NCI-H2196 (cell line): ENCODE data around the gene RABAC1.
"Not testable (repeated sequence)": the region's sequence is repeated elsewhere in the genome, so short reads cannot be mapped to it uniquely, and the experiment has no call there.

Source experiments
- DNase-seq: peaks from one replicate; lab custom pipeline; 2025; ENCODE audit not compliant: unreplicated experiment; lab: John Stamatoyannopoulos, UW

RABAC1 gene

DNA sequence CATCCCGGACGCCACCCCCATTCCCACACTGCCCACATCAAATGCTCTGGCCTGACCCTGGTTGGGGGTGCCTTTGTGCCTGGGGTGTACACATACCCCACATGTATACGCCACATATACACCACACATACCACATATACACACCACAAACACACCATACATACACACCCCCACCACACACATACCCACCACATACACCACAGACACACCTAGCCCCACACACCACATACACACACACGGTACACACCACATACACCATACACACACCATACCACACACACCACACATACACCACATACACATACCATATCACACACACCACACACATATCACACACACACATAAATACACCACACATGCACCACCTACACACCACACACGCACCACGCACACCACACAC lies 41.0 kb downstream of the RABAC1 start:
- no peak for DNase-seq

DNA sequence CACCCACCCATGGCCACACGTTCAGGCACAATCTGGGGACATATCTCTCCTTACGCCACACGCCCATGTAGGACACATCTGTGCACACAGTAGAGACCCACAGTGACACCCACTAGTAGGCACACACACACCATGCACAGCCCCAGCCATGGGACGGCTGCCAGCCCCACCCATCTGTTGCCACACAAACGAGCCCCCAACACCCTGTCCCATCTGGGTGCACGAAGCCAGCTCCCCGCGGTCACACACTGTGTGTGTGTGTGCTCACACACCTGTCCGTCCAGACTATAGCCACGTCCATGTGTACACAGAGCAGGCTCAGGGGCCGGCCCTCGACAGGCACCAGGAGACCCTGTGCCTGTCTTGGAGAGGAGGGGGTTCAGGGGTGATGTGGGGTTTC lies 41.4 kb downstream of the RABAC1 start:
- DNase-seq, result no peak

DNA sequence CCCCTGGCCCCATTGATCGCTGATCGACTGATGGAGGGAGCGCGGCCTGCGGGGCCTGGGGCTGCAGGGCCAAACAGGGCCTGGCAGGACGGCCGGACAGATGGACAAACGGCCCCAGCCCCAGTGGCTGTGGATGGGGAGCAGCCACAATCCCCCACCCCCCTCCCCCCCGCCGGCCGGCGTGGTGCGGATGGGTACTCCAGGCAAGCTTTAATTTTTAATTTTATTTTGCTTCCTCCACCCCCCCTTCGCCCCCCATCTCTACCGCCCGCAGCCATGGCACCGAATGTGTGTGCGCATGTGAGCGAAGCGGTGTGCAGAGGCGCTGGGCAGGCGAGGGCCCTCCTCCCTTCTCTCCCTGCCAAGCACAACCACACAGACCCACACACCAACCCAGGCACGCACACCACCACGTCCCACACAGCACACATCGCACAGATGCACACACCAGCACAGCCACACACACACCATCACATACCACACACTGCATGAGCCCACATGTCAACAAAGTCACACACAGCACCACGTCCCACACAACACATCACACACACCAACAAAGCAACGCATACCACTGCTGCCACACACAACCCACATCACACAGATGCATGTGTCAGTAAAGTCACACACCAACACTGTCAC lies 43.2 kb downstream of the RABAC1 start:
- DNase-seq, result no peak

DNA sequence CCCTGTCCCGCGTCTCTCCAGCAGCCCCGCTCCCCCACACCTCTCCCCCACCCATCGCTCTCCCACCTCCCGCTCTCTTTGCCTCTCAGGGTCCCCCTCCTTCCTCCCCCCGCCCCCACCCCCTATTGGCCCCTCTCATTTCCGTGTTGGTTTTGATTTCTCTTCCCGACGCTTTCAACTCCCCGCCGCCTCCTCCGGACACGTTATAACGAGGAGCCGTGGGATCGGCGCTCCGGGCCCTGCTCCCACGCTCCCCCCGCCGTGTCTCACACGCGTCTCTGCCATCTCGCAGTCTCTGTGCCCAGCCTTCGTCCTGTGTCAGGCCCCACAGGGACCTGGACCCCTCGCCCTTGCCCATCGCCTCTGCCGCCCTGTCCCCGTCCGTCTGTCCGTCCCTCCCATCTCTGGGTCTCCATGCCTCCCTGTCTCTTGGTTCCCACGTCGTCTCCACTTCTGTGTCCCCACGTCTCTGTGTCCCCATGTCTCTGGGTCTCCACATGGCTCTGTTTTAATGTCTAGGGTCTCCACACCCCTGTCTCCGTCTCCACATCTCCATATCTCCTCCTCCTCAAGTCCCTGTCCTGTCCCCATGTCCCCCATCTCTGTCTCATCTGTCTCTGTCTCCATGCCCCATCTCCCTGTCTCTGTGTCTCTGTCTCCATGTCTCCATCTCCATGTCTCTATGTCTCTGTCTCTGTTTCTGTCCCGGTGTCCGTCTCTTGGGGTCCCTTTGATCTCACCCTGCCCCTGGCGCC lies 43.9 kb downstream of the RABAC1 start:
- DNase-seq, result no peak

DNA sequence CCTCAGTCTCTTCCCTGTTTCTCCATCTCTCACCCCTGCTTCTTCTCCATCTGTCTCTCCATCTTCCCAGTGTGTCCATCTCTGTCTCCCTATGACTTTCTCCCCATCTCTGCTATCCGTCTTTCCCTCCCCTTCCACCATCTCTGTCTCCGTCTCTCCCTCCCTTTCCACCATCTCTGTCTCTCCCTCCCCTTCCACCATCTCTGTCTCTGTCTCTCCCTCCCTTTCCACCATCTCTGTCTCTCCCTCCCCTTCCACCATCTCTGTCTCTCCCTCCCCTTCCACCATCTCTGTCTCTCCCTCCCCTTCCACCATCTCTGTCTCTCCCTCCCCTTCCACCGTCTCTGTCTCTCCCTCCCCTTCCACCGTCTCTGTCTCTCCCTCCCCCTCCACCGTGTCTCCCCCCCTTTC lies 44.7 kb downstream of the RABAC1 start:
- not testable (repeated sequence) for DNase-seq

DNA sequence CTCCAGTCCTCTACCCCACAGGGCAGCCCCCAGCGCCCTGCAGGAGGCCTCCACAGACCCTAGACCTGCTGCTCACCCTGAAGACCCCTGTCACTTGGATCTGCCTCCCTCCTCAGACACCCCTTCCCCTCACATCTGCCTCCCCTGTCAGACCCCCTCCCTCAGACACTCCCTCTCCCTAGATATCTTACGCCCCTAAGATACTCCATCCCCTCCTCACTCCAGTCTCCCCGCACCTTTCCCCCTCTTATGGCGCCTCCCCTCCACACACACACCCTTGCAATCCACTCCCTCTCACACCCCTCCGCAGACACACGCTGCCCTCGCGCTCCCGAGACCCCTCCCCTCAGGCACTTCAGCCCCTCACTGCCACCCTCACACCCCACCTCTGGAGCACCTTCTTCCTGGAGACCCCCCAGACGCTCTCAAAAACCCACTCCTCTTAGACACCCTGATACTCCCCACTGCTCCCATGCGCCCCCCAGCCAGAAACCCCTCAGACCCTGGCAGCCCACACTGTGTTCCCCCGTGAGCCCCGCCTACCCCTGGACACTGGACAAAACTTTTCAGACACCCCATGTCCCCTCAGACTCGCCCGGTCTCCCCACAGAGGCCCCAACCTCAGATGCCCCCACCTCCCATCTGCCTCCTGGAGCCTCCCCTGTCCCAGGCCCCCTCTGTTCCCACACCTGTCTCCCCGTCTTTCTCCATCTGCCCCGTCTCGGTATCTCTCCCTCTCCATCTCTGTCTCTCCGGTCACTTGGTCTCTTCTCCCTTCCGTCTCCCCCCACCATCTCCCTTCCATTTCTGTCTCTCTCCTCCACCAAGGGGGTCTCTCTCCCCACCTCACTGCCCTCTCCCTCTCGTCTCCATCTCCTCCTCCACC lies 45.3 kb downstream of the RABAC1 start:
- no peak for DNase-seq

DNA sequence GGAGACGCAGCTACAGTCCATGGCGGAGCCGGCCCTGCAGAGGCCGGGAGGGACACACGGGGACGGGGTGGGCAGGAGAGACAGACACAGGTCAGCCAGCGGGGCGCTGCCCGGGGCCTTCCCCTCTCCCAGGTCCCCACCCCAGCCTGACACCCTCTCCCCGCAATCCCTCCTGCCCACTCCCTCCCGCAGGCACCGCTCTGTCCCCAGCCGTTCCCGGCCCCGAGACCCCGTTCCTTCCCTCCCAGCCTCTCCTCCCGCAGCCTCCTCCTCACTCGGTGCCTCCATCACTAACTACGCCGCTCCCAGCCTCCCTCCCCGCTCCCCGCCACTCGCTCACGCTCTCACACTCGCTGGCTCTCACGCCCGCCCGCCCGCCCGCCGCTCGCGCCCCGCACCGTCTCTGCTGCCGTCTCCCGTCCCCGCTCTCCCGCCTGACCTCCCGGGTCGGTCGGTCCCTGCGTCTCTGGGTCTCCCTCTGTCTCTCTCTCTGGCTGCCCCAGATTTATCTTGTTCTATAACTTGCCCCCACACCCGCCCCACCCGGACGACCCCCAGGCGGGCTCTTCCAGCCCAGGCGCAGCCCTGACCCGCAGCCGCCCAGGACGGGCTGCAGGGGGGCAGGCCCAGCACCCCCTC lies 46.1 kb downstream of the RABAC1 start:
- no peak for DNase-seq

DNA sequence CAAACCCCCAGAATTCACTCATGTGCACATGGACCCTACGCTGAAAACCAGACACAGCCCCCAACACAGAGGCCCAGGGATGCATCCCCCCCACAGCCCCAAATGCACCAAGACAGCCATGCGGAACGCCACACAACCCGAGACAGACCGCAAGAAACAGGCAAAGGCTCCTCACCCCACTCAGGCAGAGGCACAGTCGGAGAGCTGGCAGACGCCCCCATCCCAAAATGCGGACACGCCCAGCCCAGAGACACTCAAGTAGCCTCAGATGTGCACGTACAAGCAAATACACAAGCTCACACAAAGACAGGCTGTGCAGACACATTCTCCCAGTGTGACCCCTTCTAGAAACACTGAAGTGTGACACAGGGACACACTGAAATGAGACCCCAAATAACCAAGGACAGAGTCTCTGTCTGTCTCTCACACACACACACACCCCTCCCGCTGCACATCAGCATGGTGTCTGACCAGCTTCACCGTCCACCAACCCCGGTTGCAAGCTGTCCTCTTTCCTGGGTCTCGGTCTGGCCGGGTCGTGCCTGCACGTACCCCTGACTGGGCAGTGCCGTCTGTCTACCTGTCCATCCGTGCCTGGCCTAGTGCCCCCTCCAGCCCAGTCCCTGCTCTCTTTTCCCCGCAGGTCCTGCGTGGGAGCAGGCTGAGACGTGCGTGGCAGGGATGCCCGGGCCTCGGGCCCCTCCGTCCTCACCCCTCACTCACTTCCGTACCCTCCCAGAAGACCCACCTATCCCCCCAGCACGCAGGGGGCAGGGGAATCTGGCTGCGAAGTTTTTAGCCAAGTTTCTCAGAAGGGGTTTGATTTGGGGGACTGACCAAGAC lies 47.0 kb downstream of the RABAC1 start:
- no peak for DNase-seq

DNA sequence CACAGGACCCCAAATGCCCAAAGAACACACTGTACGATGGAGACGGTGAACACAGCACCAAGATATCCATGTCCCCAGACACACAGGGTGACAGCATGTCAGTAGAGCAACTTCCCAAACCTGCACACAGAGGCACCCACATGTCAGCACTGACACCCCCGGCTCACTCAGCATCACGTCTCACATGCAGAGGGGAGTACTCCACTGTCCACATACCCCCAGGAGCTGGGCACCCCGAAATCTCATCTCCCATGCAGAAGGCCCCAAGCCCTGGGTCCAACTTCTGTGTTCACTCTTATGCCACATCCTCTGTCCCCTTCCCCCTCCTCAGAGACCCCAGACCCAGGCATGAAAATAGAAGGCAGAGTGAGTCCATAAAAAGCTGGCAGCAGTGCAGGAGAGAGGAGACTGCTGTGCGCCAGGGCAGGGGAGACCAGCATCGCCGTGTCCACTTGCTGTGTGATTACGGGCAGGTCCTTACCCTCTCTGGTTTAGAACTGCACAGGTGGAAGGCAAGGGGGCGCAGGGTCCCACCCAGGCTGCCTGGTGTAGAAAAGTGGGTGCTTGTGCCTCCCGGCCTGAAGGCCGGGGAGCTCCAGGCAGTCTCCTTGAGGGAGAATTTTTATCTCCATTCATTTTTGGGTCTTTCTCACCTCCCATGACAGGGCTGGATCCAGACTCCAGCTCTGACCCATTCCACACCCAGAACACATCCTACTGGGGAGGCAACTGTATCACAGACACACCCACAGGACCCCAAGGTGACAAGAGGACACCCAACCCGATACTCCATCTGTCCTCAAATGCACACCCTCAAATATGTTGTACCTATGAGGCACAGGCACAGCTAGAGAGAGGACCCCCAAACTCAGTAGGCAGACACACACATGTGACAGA lies 47.9 kb downstream of the RABAC1 start:
- DNase-seq, result no peak

DNA sequence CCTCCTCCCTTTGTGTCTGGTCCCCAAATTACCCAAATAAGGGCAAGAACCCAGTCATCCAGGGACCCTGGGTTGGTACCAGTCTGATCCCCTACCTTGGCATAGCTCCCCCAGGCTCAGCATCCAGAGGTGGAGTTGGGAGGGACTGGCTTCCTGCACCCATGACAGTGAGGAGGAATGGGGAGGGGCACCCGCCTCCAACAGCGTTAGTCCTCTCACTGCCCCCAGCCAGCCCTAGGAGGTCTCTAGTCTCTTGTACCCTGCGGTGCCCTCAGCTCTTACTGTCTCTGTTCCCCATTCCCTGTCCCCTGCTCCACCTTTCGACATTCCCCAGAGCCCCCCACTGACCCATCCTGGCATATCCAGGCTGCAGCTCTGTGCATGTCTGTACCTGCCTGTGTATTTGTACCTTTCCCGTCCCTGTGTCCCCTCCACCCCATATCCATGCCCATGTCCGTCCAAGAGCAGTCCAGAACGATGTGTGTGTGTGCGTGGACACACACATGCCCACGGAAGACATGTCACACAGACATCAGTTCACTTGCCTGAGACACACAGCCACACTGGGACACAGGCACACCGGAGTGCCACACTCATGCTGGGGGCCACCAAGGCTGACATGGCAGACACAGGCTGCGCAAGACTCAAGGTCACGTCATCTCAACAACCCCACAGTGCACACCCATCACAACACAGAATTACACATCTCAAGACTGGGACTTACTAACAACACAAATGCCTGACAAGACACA lies 48.7 kb downstream of the RABAC1 start:
- DNase-seq, result no peak

DNA sequence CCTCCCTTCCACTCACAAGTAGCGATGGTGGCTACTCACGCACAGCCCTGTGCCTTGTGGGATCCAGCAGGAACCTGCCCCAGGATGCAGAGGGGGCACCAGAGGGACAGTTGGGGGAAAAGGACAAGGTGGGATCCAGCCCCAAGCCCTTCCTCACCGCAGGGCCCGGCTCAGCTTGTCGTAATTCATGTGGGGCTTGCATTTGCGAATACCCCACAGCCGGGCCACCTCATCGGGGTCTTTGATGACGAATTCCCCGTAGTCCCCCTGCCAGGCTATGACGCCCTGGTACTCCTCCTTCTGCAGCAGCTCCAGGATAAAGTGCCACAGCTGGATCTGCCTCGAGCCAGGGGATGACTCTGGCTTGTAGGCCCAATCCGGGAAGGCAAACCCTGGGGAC lies 49.4 kb downstream of the RABAC1 start:
- no peak for DNase-seq

DNA sequence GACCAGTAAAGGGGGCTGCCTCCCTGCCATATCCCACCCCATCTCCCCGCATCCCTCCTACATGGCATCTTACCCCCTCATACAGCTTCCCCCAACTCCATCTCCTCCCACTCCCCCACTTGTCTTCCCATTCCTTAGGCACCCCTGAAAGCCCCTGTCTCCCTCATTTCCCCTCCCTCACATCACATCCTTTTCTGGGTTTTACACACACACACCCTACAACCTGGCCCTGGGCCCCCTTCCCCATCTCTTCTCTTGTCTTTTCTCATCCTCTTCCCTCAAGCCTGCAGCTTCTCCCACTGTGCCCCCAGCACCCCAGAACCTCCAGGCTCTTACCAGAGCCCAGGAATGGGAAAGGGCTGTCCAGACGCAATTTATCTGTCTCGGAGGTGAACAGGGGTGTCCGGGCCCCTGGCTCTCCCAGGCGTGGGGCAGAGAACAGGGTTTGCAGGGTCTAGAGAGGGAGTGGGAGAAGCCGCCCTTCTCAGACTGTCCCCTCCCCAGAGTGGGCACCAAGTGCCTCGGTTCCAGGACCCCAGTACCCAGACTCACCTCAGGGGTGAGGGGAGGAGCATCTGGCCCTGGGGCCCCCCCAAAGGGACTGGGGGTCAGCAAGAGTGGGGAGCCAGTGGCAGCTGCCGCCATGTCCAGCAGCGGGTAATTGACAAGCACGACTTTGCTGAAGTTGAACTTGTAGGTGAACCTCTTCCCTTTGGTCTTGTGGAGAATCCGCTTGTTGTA lies 50.2 kb downstream of the RABAC1 start:
- no peak for DNase-seq

DNA sequence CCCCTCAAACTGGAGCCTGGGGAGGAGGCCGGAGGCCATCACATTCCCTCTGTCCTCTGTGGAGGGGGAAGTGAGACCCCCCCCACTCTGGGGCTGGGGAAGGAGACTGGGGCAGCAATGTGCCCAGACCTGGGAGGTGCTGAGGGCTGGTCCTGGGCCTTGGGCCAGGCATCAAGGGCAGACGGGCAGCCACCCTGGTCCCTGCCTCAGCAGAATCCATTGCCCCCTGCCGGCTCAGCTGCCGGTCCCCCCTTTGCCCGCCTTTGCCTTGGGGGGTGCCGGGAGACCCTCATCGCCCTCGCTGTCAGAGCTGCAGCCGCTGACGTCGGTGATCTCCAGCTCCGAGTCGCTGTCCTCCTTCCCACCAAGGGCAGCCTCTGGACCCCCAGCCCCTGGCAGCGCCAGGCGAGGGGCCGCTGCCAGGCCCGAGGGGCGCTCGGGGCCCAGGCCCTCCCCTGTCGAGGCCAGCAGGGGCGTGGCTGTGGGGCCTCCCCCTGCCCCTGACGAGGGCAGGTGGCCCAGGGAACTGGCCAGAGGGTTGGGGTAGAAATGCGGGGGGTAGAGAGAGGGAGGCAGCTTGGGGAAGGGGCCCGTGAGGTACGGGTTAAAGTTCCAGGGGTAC lies 51.0 kb downstream of the RABAC1 start:
- no peak for DNase-seq

DNA sequence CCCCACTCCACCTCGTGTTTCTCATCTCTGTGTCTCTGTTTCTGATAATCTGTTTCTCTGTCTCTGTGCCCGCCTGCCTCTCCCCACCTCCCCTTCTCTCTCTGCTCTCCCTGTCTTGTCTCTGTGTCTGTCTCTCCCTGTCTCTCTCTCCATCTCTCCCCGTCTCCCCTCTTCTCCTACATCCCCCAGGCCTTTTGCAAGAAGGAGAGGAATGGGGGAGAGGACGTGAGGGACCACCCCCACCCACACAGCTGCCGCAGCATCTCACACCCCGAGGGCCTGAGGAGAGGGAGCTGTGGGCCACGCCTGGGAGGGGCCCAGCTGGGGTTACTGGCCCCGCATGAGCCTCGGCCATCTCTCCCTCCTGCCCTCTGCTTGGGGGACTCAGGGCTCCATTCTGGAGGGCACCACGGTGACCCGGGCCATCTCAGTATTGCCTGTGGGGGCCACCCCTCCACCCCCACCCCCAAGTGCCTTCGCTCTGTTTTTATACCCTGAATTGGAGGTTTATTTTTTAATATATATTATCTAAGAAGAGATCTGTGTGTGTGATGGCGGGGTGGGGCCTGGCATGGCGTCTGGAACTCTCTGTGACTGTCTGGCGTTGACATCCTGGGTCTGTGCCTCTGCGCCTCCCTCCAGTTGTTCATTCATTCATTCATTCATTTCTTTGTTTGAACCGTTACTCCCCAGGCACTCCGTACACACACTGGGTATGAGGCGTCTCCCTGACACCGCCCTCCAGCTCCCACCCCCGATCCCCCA lies 52.0 kb downstream of the RABAC1 start:
- no peak for DNase-seq
